Tongue (tissue), 2 donors: ENCODE results near the gene SLC19A1. TPM values are rescaled to one million over a fixed set of nuclear protein-coding genes. Genes with fewer than 3 reads are reported as not detected.
"Not testable (repeated sequence)": the region's sequence is repeated elsewhere in the genome, so short reads cannot be mapped to it uniquely, and the experiment has no call there.

Source experiments
- DNase-seq: peaks from one replicate; pipeline ENCODE4 v3.0.0-alpha.2; 2015
- total RNA-seq: library from RNA; depleted of rRNA; stranded (reverse); fragments of >200 nt; gene quantifications from one replicate; pipeline ENCODE4 v1.2.3, GENCODE V29; 2014

SLC19A1 gene
- total RNA-seq, 1 donor from 2014 or later, result 3.7 TPM

- DNase-seq, result peak; percentile 53
Measured at GRCh38 chr21:45576838-45577737, 34.8 kb upstream of the SLC19A1 start.

DNA sequence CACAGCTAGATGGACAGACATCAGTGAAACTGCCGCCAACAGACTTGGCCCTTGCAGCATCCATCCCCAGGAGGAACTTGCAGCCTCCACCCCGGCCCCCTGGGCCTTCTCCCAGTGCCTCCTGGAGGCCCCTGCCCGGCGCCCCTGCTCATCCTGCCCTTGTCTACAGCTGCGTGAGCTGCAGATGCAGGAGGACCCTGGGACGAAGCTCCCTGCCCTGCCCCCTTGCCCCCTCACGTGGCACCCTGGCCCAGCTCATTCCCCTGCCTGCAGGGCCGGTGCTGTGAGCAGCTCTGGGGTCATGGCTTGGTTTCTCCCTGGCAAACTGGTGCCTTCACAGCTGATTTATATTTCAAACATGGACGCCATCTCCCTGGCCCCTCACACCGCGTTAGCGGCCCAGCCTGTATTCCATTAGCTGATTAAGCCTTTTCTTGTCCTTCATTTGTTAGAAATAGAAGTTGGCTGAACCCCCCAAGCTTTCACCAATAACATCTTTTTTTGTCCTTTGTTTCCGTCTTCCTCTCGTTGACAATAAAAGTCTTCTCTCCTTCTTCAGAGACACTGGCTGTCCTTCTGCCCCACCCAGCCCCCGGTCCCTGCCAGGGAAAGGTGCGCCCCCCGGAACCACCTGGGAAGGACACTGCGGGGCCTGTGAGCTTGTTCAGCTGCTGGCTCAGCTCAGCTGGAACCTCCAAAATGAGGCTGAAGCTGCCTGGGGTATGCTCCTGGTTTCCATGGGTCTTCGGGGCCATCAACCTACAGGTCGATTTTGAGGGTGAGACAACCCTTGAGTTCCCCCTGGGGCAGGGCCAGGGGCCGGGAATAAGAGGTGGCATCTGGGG lies 34.0 kb upstream of the SLC19A1 start:
- DNase-seq, result no peak

- DNase-seq, result no peak
Measured at GRCh38 chr21:45575304-45575992, 33.2 kb upstream of the SLC19A1 start.

GRCh38 chr21:45574691-45575090 lies 32.5 kb upstream of the SLC19A1 start:
- DNase-seq, result no peak

DNA sequence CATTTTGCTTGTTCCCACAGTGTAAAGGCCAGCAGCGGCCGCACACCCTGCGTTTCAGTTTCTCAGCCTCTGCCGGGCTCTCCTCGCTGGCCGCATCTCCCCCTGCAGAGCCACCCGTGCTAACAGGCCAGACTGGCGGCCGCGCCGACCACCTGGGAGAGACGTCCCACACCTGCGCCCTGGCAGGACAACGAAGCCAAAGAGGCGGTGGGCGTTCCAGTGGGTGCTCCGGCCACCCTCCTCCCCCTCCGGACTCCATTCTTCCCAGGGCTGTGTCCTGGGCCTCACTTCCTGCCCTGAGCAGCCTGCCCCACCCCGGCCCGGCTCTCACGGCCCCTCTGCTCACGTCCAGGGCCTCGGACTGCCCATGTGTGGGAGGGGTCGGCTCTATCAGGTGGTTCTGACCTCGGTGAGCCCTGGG lies 31.9 kb upstream of the SLC19A1 start:
- no peak for DNase-seq

- DNase-seq, result peak; percentile 64
Measured at GRCh38 chr21:45573452-45574035, 31.3 kb upstream of the SLC19A1 start.

GRCh38 chr21:45572783-45573451 lies 30.7 kb upstream of the SLC19A1 start:
- no peak for DNase-seq

DNA sequence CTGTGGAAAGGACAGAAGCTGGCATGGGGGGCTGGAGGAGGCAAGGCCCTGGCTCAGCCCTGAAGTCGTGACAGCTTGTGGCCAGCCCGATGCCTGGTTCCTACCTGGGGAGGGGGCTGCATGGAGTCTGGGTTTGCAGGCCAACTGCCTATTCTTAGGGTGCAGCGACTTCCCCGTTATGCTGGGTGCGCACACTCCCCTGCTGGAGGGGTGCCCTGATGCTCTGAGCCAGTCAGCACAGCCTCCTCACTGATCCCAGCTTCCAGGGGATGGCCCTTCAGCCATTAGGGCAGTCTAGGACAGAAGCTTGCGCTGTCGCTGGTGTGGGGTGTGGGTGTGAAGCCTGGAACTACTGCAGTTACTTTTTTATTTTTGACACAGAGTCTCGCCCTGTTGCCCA lies 30.0 kb upstream of the SLC19A1 start:
- DNase-seq, result no peak

DNA sequence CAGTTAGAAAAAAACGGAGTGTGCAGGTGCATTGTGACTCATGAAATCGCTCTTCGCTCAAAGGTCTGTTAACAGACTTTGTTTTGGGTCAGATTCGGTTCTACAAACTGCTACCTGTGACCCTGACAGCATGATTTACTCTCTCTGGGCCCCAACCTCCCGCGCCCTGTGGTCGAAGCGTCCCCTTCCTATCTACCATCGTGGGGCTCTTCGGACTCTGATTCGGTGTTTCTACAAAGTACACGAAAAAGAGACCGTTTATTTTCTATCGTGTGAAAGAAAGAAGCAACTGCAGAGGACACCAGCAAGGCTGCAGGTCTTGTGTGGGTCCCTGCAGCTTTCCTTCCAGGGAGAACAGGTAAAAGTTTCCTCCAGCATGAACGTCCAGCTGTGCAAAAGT lies 29.4 kb upstream of the SLC19A1 start:
- DNase-seq, result no peak

DNA sequence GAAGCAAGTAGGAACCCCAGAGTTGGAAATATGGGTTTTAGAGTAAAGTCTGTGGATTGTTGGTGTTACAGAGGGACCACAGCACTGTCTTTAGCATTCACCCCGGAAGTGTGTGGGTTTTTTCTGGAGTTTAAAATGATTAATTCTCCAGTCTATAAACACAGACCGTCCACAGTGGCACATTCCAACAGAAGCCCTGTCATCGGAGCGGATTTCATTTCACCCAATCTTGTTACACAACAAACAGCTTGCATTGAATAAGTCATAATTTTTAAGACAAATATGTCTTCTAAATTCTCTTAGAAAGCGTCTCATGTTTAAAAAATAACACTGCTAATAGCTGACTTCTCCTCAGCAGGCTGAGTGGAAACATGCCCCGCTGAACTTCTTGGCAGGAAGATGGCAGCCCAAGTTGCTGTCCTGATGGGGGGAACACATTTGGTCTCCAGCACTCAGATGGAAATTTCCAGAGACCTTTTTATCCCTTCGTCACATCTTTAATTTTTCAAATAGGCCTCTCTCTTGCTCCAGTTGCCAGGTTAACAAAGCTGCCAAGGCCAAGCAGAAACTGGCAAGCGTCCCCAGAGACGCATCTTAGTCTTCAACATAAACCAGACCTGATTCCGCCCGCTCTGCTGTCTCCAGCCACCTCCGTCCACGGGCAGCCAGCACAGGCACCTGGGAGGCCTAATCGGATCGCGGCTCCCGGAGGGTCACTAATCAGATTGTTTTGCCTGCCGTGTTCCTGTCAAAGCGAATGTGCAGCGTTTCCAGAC lies 28.8 kb upstream of the SLC19A1 start:
- peak; percentile 46 for DNase-seq

GRCh38 chr21:45570071-45570470 lies 27.8 kb upstream of the SLC19A1 start:
- DNase-seq, result no peak

- no peak for DNase-seq
Measured at GRCh38 chr21:45568383-45568782, 26.1 kb upstream of the SLC19A1 start.

GRCh38 chr21:45564137-45564536 lies 21.9 kb upstream of the SLC19A1 start:
- DNase-seq, result not testable (repeated sequence)

- no peak for DNase-seq
Measured at GRCh38 chr21:45562965-45563364, 20.7 kb upstream of the SLC19A1 start.

GRCh38 chr21:45562402-45562801 lies 20.2 kb upstream of the SLC19A1 start:
- no peak for DNase-seq

GRCh38 chr21:45561241-45561640 lies 19.0 kb upstream of the SLC19A1 start:
- DNase-seq, result not testable (repeated sequence)

DNA sequence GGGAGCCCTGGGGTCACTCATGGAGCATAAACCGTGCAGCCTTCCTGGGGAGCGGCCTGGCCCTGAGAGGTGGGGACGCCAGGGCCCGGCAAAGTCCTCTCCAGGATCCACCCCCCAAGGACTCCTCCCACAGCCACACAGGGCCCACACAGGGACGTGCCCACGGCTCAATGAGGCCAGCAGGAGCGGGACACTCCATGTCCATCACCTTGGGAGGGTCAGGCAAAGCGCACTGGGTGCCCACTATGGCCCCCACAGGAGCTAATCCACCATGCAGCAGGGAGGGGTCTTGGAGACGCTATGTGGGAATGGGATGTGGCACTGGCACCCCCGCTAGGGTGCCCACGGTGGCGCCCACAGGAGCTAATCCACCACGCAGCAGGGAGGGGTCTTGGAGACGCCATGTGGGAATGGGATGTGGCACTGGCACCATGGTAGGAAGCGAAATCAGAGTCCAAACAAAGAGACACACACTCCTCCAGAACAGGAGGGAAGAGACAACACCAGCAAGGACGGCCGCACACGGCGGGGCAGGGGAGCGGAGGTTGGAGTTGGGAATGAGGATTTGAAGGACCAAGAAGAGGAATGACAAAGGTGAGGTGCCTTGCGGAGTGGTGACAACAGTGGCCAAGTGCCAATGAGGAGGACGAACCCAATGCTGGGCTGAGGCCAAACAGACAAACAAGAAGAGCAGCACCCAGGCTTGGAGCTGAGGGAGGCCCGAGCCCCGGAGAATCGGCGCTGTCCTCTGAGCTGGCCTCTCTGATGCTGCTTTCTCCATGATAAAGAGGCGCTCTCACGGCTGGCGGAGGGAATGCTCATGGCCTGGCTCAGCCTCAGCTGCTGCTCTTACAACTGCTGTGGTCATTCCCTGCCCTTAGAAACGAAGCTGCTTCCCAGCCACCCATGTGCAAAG lies 18.1 kb upstream of the SLC19A1 start:
- no peak for DNase-seq

GRCh38 chr21:45559216-45560105 lies 17.2 kb upstream of the SLC19A1 start:
- no peak for DNase-seq
